Left lung (tissue), 14 donors: Measurements from ENCODE around the gene EIF4G1. TPM values are rescaled to one million over a fixed set of nuclear protein-coding genes. Genes with fewer than 3 reads are reported as not detected.
"Not testable (repeated sequence)": the region's sequence is repeated elsewhere in the genome, so short reads cannot be mapped to it uniquely, and the experiment has no call there.

ENCODE experiments used
- ATAC-seq: fragments of 200-7000 bp; cut with Tn5 transposase; one replicate; pipeline ENCODE4 v1.9.1; 2020; ENCODE audit warnings: moderate library complexity
- DNase-seq, 4 donors: peaks; one replicate each; pipeline ENCODE4 v3.0.0-alpha.2; 2013 to 2020
- H3K27ac ChIP-seq, 2 donors: fragments of 200-600 bp; sonication (generic) in 1 of 2; one replicate each; pipeline versions ENCODE4 v1.5.0 to v1.8.0; 2020 to 2021
- H3K27me3 ChIP-seq, 2 donors: fragments of 200-600 bp; sonication (generic) in 1 of 2; one replicate each; pipeline versions ENCODE4 v1.5.0 to v1.8.0; 2020 to 2021
- H3K36me3 ChIP-seq, 2 donors: fragments of 200-600 bp; sonication (generic) in 1 of 2; one replicate each; pipeline versions ENCODE4 v1.5.0 to v1.8.0; 2020 to 2021
- H3K4me1 ChIP-seq, 2 donors: fragments of 200-600 bp; one replicate each; pipeline ENCODE4 v1.8.0; 2021
- H3K4me3 ChIP-seq, 2 donors: fragments of 200-600 bp; sonication (generic) in 1 of 2; one replicate each; pipeline versions ENCODE4 v1.5.0 to v1.8.0; 2020 to 2021; ENCODE audit warnings: mild to moderate bottlenecking in 1 of 2
- H3K9me3 ChIP-seq, 2 donors: fragments of 200-600 bp; sonication (generic) in 1 of 2; one replicate each; pipeline versions ENCODE4 v1.5.0 to v1.8.0; 2020 to 2021
- CTCF ChIP-seq, 2 donors: fragments of 200-600 bp; sonication (generic) in 1 of 2; IDR thresholded peaks; one replicate each; pipeline versions ENCODE4 v1.5.0 to v1.8.0; 2021; ENCODE audit warnings: antibody characterized with exemption in 2 of 2
- intact Hi-C, 2 donors: fragments of 100-400 bp; cut with DNase I; formaldehyde crosslinking; loops; one replicate each; pipeline versions ENCODE4 v1.11.2 to v1.14.2; 2022
- long read RNA-seq, 12 donors: library from polyadenylated mRNA in 2 of 12; unstranded in 2 of 12; transcript quantifications; one replicate each; pipeline ENCODE4 v2.0.0 and lab custom pipeline, GENCODE V29; 2019 to 2026
- polyA plus RNA-seq, 6 donors: library from polyadenylated mRNA; unstranded; fragments of 120-200 nt; gene quantifications; one replicate each; pipeline ENCODE4 v1.2.1, GENCODE V29; 2013; ENCODE audit not compliant: insufficient read length in 6 of 6
- total RNA-seq, 2 donors: library from RNA; stranded (reverse); fragmentation: NEBNext Ultra II Directional; extraction: Animal tissue kit (Norgen Biotek cat#: 25700); gene quantifications; one replicate each; pipeline ENCODE4 v1.2.1, GENCODE V29; 2021
- donor health status: DM: no; HTN: yes; CAD: no.
- donor health status: DM: no; HTN: no; CAD: no.

EIF4G1 gene
- total RNA-seq: 100 to 1,000 TPM; 336 to 406 TPM
- 100 to 1,000 TPM; 158 to 280 (median 193) TPM for polyA plus RNA-seq
- long read RNA-seq, donor 1, transcript EIF4G1-232 (4 exons, 573 nt): major isoform, 6 of 57 reads
- long read RNA-seq, donor 1, partial matches to known transcripts: 48 of 57 reads
- long read RNA-seq, donor 1, other reads (novel, unspliced or antisense): 0 of 57 reads
- long read RNA-seq, donor 2, transcript EIF4G1-236 (4 exons, 590 nt): major isoform, 5 of 57 reads
- long read RNA-seq, donor 2, partial matches to known transcripts: 48 of 57 reads
- long read RNA-seq, donor 2, other reads (novel, unspliced or antisense): 0 of 57 reads
- long read RNA-seq, donor 3, full-length matches to known transcripts: 2 of 15 reads
- long read RNA-seq, donor 3, partial matches to known transcripts: 13 of 15 reads
- long read RNA-seq, donor 3, other reads (novel, unspliced or antisense): 0 of 15 reads
- long read RNA-seq, donor 4, partial matches to known transcripts: 22 of 26 reads
- long read RNA-seq, donor 4, other reads (novel, unspliced or antisense): 4 of 26 reads
- long read RNA-seq, donor 5, full-length matches to known transcripts: 8 of 29 reads
- long read RNA-seq, donor 5, partial matches to known transcripts: 21 of 29 reads
- long read RNA-seq, donor 5, other reads (novel, unspliced or antisense): 0 of 29 reads
- long read RNA-seq, donor 6, partial matches to known transcripts: 29 of 34 reads
- long read RNA-seq, donor 6, other reads (novel, unspliced or antisense): 0 of 34 reads
- long read RNA-seq, donor 7, full-length matches to known transcripts: 1 of 1 reads
- long read RNA-seq, donor 7, partial matches to known transcripts: 0 of 1 reads
- long read RNA-seq, donor 7, other reads (novel, unspliced or antisense): 0 of 1 reads
- long read RNA-seq, donor 8, full-length matches to known transcripts: 12 of 118 reads
- long read RNA-seq, donor 8, partial matches to known transcripts: 106 of 118 reads
- long read RNA-seq, donor 8, other reads (novel, unspliced or antisense): 0 of 118 reads
- long read RNA-seq, donor 9: 0 reads
- long read RNA-seq, donor 10, partial matches to known transcripts: 18 of 22 reads
- long read RNA-seq, donor 10, other reads (novel, unspliced or antisense): 3 of 22 reads
- long read RNA-seq, donor 11, transcript EIF4G1-232 (4 exons, 573 nt): major isoform, 5 of 29 reads
- long read RNA-seq, donor 11, partial matches to known transcripts: 20 of 29 reads
- long read RNA-seq, donor 11, other reads (novel, unspliced or antisense): 0 of 29 reads
- long read RNA-seq, donor 12, partial matches to known transcripts: 14 of 20 reads
- long read RNA-seq, donor 12, other reads (novel, unspliced or antisense): 0 of 20 reads

GRCh38 chr3:184314363-184314699 lies at the start of gene EIF4G1:
Gene EIF4G1, plus strand, starts transcription at chr3:184314606. Its CDS starts 1,191 bp downstream, at chr3:184315797.
- Histone ChIP-seq H3K4me3 (peak within 1 kb of the TSS; percentile 70 to 89), H3K27me3 (no peaks in the 10 kb centered on the region), H3K36me3 (peaks cover 0 to 46% of the 10 kb centered on the region in 2 donors), H3K4me1 (peaks cover 26 to 45% of the 10 kb centered on the region in 2 donors), H3K27ac (peak within 1 kb of the TSS; percentile 91 to 92), H3K9me3 (no peaks in the 10 kb centered on the region)
- intact Hi-C loops: no loop called here
- DNase-seq (peak; percentile 89 to 99 (median 96)), ATAC-seq (peak; percentile 84)
- no peak for TF ChIP-seq CTCF (IDR thresholded peaks at IDR 0.05)

GRCh38 chr3:184267249-184267648 lies 47.2 kb upstream of the EIF4G1 start:
- H3K27me3 ChIP-seq: peaks cover 6 to 74% of the 10 kb centered on the region in 2 donors
- not testable (repeated sequence) for ATAC-seq, H3K9me3 ChIP-seq

GRCh38 chr3:184272269-184272668 lies 42.1 kb upstream of the EIF4G1 start:
- no peak overlapping the region for H3K4me3 ChIP-seq
- no peak overlapping the region for H3K27ac ChIP-seq
- H3K4me1 ChIP-seq: no peaks in the 10 kb centered on the region
- intact Hi-C loops: no loop called here
- H3K9me3 ChIP-seq: no peaks in the 10 kb centered on the region
- DNase-seq (no peak), ATAC-seq (no peak)
- peaks cover 24 to 71% of the 10 kb centered on the region in 2 donors for H3K27me3 ChIP-seq
- TF ChIP-seq CTCF (IDR thresholded peaks at IDR 0.05): no peak
- H3K36me3 ChIP-seq: no peaks in the 10 kb centered on the region

More at GRCh38 chr3:184267249-184267648, 47.2 kb upstream of the EIF4G1 start:
- intact Hi-C loops, H3K4me1 ChIP-seq, DNase-seq, H3K36me3 ChIP-seq, H3K27ac ChIP-seq, H3K4me3 ChIP-seq: not testable (repeated sequence)

GRCh38 chr3:184275381-184275701 lies 39.1 kb upstream of the EIF4G1 start:
- no peak for TF ChIP-seq CTCF (IDR thresholded peaks at IDR 0.05)
- H3K27ac ChIP-seq: no peak overlapping the region
- no peak for ATAC-seq
- intact Hi-C loops: no loop called here
- no peaks in the 10 kb centered on the region for H3K36me3 ChIP-seq
- no peaks in the 10 kb centered on the region for H3K4me1 ChIP-seq
- DNase-seq: no peak
- no peaks in the 10 kb centered on the region for H3K9me3 ChIP-seq
- H3K27me3 ChIP-seq: peaks cover 24 to 67% of the 10 kb centered on the region in 2 donors
- no peak overlapping the region for H3K4me3 ChIP-seq
